Stimulated activated CD8-positive, alpha-beta memory T cell treated with anti-CD3 and anti-CD28 coated beads, Interleukin-12 subunit alpha, Interleukin-12 subunit beta, amount 100 ng/mL, for 1 hour (primary cell): ENCODE measurements around the gene MSANTD2.

Experiments
- DNase-seq: peaks from one replicate; pipeline ENCODE4 v3.0.0-alpha.2; 2020; ENCODE audit warnings: low read depth

The MSANTD2 gene

GRCh38 chr11:124732230-124732629 is 68.0 kb downstream of the MSANTD2 start:
- no peak for DNase-seq

GRCh38 chr11:124729571-124729970 is 70.6 kb downstream of the MSANTD2 start:
- DNase-seq = no peak

GRCh38 chr11:124728134-124728533 is 72.1 kb downstream of the MSANTD2 start:
- no peak for DNase-seq

GRCh38 chr11:124727474-124727873 is 72.7 kb downstream of the MSANTD2 start:
- DNase-seq = no peak

- no peak for DNase-seq
Observed at GRCh38 chr11:124725719-124726105, 74.5 kb downstream of the MSANTD2 start.

- DNase-seq = no peak
Observed at GRCh38 chr11:124724979-124725718, 75.1 kb downstream of the MSANTD2 start.

- DNase-seq = no peak
Observed at GRCh38 chr11:124722176-124722575, 78.0 kb downstream of the MSANTD2 start.

GRCh38 chr11:124719534-124719933 is 80.7 kb downstream of the MSANTD2 start:
- no peak for DNase-seq

GRCh38 chr11:124718801-124719200 is 81.4 kb downstream of the MSANTD2 start:
- DNase-seq = no peak

- no peak for DNase-seq
Observed at GRCh38 chr11:124717786-124718651, 82.2 kb downstream of the MSANTD2 start.

- no peak for DNase-seq
Observed at GRCh38 chr11:124717421-124717785, 82.8 kb downstream of the MSANTD2 start.

GRCh38 chr11:124716591-124716990 is 83.6 kb downstream of the MSANTD2 start:
- no peak for DNase-seq
